ENCODE results near the gene KRT32. TPM values are rescaled to one million over a fixed set of nuclear protein-coding genes. Genes with fewer than 3 reads are reported as not detected.

Gene KRT32
- total RNA-seq, 4 donors from 2014 or later, result 0.40 to 71.2 (median 14.8) TPM

DNA sequence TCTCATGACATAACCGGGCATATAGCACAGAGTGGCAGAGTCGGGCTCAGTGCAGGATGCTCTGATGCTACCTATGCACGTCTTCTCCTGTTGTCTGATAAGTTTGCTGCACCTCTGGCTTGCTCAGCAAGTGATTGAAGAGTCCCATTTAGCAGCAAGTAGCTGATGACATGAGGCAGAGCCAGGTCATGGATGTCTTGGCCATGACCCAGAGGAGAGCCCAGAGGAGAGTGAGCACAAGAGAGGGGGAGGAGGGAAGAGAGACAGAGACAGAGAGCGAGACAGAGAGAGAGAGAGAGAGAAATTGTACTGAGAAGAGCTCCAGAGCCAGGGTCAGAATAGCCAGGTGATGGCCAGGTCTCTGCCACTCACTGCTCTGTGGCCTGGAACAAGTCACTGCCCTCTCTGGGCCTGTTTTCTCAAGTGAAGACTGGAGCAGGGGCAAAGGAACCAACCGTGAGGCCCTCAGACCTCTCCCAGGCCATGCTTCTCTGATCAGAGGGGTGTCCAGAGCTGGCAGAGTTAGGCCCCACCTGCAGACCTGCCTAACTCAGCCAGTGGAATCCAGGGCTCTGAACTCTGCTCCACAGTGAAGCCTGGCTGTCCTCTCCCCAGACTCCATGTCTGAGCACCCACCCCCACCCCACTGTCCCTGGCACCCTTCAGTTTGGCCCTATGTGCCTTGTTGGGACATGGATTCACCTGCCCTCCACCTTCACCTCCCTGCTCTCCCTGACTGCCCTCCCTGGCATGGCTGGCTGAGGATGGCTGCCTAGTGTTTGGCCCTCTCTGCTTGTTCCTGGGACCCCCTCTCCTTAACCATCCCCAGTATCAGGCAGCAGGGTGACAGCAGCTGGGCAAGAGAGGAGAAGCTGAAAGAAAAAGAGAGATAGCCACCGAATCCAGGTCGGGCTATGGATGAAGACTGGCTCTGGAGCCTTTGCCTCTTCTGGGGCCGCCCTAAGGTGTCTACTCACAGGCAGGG lies 18.0 kb upstream of the KRT32 start:
- 93% methylated on average over 6 of the region's 8 CpGs for WGBS
- Histone ChIP-seq H3K4me3 (no peak overlapping the region), H3K27me3 (peaks cover 10% of the 10 kb centered on the region), H3K36me3 (no peaks in the 10 kb centered on the region), H3K4me1 (no peaks in the 10 kb centered on the region), H3K27ac (no peak overlapping the region), H3K9me3 (no peaks in the 10 kb centered on the region)
- TF ChIP-seq POLR2AphosphoS5 (IDR thresholded peaks at IDR 0.05), result no peak
- no peak for TF ChIP-seq EP300 (IDR thresholded peaks at IDR 0.05)
- TF ChIP-seq, protein P1, sequence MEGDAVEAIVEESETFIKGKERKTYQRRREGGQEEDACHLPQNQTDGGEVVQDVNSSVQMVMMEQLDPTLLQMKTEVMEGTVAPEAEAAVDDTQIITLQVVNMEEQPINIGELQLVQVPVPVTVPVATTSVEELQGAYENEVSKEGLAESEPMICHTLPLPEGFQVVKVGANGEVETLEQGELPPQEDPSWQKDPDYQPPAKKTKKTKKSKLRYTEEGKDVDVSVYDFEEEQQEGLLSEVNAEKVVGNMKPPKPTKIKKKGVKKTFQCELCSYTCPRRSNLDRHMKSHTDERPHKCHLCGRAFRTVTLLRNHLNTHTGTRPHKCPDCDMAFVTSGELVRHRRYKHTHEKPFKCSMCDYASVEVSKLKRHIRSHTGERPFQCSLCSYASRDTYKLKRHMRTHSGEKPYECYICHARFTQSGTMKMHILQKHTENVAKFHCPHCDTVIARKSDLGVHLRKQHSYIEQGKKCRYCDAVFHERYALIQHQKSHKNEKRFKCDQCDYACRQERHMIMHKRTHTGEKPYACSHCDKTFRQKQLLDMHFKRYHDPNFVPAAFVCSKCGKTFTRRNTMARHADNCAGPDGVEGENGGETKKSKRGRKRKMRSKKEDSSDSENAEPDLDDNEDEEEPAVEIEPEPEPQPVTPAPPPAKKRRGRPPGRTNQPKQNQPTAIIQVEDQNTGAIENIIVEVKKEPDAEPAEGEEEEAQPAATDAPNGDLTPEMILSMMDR (IDR thresholded peaks at IDR 0.05), result no peak
- TF ChIP-seq POLR2A (IDR thresholded peaks at IDR 0.05), result no peak
- DNase-seq (ENCODE audit: low spot score in 2 of 2), result no peak

DNA sequence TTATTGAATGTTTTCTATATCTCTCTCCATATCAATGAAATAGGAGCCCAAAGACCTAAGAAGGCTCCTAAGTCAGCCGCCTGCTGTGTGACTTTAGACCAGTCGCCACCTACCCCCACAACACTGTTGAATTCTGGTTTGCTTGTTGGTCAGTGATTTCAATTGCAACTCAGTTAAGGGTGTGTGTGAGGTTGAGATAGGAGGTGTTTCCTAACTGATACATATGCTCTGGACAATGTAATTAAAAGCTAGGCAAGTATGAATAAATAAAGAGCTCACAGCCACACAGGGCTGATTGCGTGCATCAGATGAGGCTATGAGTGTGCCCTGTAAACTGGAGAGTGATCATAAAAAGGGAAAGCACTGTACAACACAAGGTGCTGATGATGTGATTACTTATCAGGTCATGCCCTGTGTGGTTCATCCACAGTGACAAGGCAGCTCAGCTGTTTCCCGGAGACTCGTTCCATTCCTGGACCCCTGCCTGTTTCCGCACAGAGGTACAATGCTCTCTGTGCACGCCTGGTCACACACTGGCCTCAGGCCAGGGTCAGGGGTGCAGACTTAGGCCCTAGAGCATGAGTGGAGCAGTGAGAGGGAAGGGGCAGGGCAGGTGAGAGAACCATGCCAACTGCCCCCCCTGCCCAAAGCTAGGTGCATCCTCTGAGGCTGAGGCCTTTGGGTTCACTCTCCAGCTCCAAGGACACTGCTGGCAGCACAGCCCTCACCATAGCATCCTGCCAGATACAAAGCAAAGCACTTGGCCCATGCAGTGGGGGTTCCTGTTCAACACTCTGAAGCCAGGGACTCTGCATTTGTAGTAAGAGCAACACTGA lies 17.0 kb upstream of the KRT32 start:
- no peaks in the 10 kb centered on the region for H3K9me3 ChIP-seq
- DNase-seq (ENCODE audit: low spot score in 2 of 2), result no peak
- TF ChIP-seq, protein P1 (IDR thresholded peaks at IDR 0.05), result no peak
- H3K27ac ChIP-seq, result no peak overlapping the region
- H3K4me3 ChIP-seq, result no peak overlapping the region
- no peaks in the 10 kb centered on the region for H3K4me1 ChIP-seq
- WGBS, result 86% methylated on average over 7 of the region's 7 CpGs
- H3K36me3 ChIP-seq, result no peaks in the 10 kb centered on the region
- peaks cover 10% of the 10 kb centered on the region for H3K27me3 ChIP-seq

DNA sequence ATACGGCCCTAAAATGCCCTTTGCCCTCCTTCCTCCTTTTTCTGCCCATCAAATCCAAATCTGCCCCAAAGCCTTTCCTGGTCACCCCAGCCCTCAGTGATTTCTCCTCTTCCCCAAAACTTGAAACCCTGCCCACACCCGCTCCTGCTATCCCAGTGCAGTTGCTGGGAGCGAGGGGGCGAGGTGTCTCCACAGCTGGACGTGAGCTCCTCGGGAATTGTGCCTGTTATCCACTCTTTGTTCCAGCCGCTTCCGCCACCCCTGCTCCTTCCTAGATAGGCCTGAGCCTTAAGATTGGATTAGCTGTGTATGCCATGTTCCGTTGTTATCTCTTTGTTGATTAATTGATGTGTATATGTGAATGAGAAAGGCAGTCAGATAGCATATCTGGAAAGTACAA lies 16.3 kb upstream of the KRT32 start:
- Histone ChIP-seq H3K4me1 (no peaks in the 10 kb centered on the region), H3K27me3 (peaks cover 10% of the 10 kb centered on the region), H3K4me3 (no peak overlapping the region), H3K9me3 (no peaks in the 10 kb centered on the region), H3K36me3 (no peaks in the 10 kb centered on the region), H3K27ac (no peak overlapping the region)
- DNase-seq (ENCODE audit: low spot score in 2 of 2), result no peak
- TF ChIP-seq EP300 (IDR thresholded peaks at IDR 0.05) (no peak), POLR2A (IDR thresholded peaks at IDR 0.05) (no peak), POLR2AphosphoS5 (IDR thresholded peaks at IDR 0.05) (no peak)
- TF ChIP-seq, protein P1 (IDR thresholded peaks at IDR 0.05), result no peak
- WGBS, result 79% methylated on average over 9 of the region's 9 CpGs

DNA sequence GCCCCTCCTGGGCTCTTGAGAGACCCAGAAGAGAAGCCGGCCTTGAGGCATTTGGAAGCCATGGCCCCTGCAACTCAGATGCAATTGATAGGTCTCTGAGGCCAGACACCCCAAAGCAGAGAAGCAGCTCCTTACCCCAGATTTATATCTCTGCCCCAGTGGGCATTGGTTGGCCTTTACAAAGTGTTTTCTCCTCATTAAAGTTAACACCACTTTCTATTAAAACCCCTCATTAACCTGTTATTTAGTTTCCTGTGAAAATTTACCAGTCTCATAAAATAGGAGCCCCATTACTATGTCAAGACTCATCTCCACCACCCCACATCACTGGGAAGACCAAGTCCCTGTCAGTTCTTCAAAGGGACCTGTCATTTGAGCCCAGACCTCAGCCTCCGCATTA lies 13.8 kb upstream of the KRT32 start, which contains the start of gene KRT35:
TSS of gene KRT35 (minus strand) at position 116 of the 400 bp plus-strand sequence. CDS start at position 62, 54 bp downstream.
- no peaks in the 10 kb centered on the region for H3K9me3 ChIP-seq
- no peaks in the 10 kb centered on the region for H3K36me3 ChIP-seq
- DNase-seq (ENCODE audit: low spot score in 2 of 2), result no peak
- 93% methylated on average over 2 of the region's 2 CpGs for WGBS
- no peak within 1 kb of the TSS for H3K4me3 ChIP-seq
- H3K27me3 ChIP-seq, result peaks cover 5% of the 10 kb centered on the region
- H3K27ac ChIP-seq, result no peak within 1 kb of the TSS
- TF ChIP-seq, protein P1 (IDR thresholded peaks at IDR 0.05), result no peak
- no peak for TF ChIP-seq POLR2AphosphoS5 (IDR thresholded peaks at IDR 0.05)
- no peak for TF ChIP-seq POLR2A (IDR thresholded peaks at IDR 0.05)
- no peak for TF ChIP-seq EP300 (IDR thresholded peaks at IDR 0.05)
- H3K4me1 ChIP-seq, result no peaks in the 10 kb centered on the region

DNA sequence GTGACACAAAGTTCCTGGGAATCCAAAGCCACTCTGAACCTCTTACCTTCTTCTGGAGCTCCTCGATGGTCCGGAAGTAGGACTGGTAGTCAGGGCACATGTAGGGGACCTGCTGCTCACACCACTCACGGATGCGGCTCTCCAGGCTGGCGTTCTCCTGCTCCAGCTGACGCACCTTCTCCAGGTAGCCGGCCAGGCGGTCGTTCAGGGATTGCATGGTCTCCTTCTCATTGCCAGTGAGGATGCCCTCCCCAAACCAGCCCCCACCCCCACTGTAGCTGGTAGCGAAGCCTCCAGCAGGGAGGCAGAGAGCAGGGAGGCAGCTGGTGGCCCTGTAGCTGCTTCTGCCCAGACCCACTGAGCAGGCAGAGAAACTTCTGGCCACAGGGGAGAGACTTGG lies 13.4 kb upstream of the KRT32 start:
- peaks cover 5% of the 10 kb centered on the region for H3K27me3 ChIP-seq
- DNase-seq (ENCODE audit: low spot score in 2 of 2), result no peak
- TF ChIP-seq POLR2AphosphoS5 (IDR thresholded peaks at IDR 0.05), result no peak
- TF ChIP-seq, protein P1 (IDR thresholded peaks at IDR 0.05), result no peak
- no peak for TF ChIP-seq POLR2A (IDR thresholded peaks at IDR 0.05)
- TF ChIP-seq EP300 (IDR thresholded peaks at IDR 0.05), result no peak
- no peak overlapping the region for H3K4me3 ChIP-seq
- 93% methylated on average over 3 of the region's 10 CpGs for WGBS
- H3K36me3 ChIP-seq, result no peaks in the 10 kb centered on the region
- no peak overlapping the region for H3K27ac ChIP-seq
- H3K9me3 ChIP-seq, result no peaks in the 10 kb centered on the region
- H3K4me1 ChIP-seq, result no peaks in the 10 kb centered on the region
